Measurements from ENCODE around the gene FAM219B.

The FAM219B gene

DNA sequence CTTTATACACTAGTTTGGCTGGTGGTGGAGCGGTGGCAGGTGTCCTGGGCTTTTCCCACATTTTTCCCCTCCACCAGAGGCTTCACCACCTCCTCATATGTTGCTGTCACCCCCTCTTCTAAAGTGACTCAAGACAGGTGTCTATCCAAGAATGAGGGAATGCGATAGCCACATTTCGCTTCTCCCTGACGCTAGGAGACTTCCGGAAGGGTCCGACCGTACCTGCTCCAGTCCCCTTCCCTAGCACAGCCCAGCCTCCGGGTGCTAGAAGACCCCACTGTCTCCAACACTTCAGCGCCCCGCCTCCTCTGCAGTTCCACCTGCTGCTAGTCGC, 34.0 kb downstream of the FAM219B start:
- Histone ChIP-seq H3K36me3 (ENCODE audit: control insufficient read depth in 1 of 2, insufficient read depth in 2 of 2, low read length in 2 of 2) (peaks cover 0 to 6% of the 10 kb centered on the region in 2 donors), H3K9me3 (ENCODE audit: control insufficient read depth in 1 of 2, low read length in 2 of 2) (no peaks in the 10 kb centered on the region), H3K4me1 (ENCODE audit: control insufficient read depth in 1 of 2, insufficient read depth in 2 of 2, low read length in 2 of 2) (peaks cover 22 to 52% of the 10 kb centered on the region in 2 donors), H3K4me3 (ENCODE audit: low read depth in 1 of 2, low read length in 2 of 2) (peak overlapping the region; percentile 88 to 94), H3K27me3 (ENCODE audit: low read depth, low read length) (no peaks in the 10 kb centered on the region), H3K27ac (ENCODE audit: low read length) (peak overlapping the region; percentile 94)

- H3K36me3 ChIP-seq (ENCODE audit: control insufficient read depth in 1 of 2, insufficient read depth in 2 of 2, low read length in 2 of 2): peaks cover 0 to 6% of the 10 kb centered on the region in 2 donors
- H3K4me3 ChIP-seq (ENCODE audit: low read depth in 1 of 2, low read length in 2 of 2): peak overlapping the region in 1 of 2 donors; percentile 50
- no peaks in the 10 kb centered on the region for H3K9me3 ChIP-seq (ENCODE audit: control insufficient read depth in 1 of 2, low read length in 2 of 2)
- H3K4me1 ChIP-seq (ENCODE audit: control insufficient read depth in 1 of 2, insufficient read depth in 2 of 2, low read length in 2 of 2): peaks cover 29 to 52% of the 10 kb centered on the region in 2 donors
- no peaks in the 10 kb centered on the region for H3K27me3 ChIP-seq (ENCODE audit: low read depth, low read length)
- peak overlapping the region; percentile 88 for H3K27ac ChIP-seq (ENCODE audit: low read length)
These were observed 36.0 kb downstream of the FAM219B start for GRCh38 chr15:74870436-74871215.

- Histone ChIP-seq H3K27me3 (ENCODE audit: low read depth, low read length) (no peaks in the 10 kb centered on the region), H3K4me3 (ENCODE audit: low read depth in 1 of 2, low read length in 2 of 2) (peak overlapping the region in 1 of 2 donors; percentile 50), H3K9me3 (ENCODE audit: control insufficient read depth in 1 of 2, low read length in 2 of 2) (no peaks in the 10 kb centered on the region), H3K27ac (ENCODE audit: low read length) (peak overlapping the region; percentile 88), H3K36me3 (ENCODE audit: control insufficient read depth in 1 of 2, insufficient read depth in 2 of 2, low read length in 2 of 2) (peaks cover 0 to 6% of the 10 kb centered on the region in 2 donors), H3K4me1 (ENCODE audit: control insufficient read depth in 1 of 2, insufficient read depth in 2 of 2, low read length in 2 of 2) (peaks cover 29 to 52% of the 10 kb centered on the region in 2 donors)
These were observed 36.8 kb downstream of the FAM219B start for GRCh38 chr15:74869726-74870407.

GRCh38 chr15:74869372-74869725, 37.3 kb downstream of the FAM219B start:
- Histone ChIP-seq H3K9me3 (ENCODE audit: control insufficient read depth in 1 of 2, low read length in 2 of 2) (no peaks in the 10 kb centered on the region), H3K4me3 (ENCODE audit: low read depth in 1 of 2, low read length in 2 of 2) (peak overlapping the region in 1 of 2 donors; percentile 50), H3K27me3 (ENCODE audit: low read depth, low read length) (no peaks in the 10 kb centered on the region), H3K27ac (ENCODE audit: low read length) (peak overlapping the region; percentile 88), H3K4me1 (ENCODE audit: control insufficient read depth in 1 of 2, insufficient read depth in 2 of 2, low read length in 2 of 2) (peaks cover 29 to 52% of the 10 kb centered on the region in 2 donors), H3K36me3 (ENCODE audit: control insufficient read depth in 1 of 2, insufficient read depth in 2 of 2, low read length in 2 of 2) (peaks cover 0 to 6% of the 10 kb centered on the region in 2 donors)

DNA sequence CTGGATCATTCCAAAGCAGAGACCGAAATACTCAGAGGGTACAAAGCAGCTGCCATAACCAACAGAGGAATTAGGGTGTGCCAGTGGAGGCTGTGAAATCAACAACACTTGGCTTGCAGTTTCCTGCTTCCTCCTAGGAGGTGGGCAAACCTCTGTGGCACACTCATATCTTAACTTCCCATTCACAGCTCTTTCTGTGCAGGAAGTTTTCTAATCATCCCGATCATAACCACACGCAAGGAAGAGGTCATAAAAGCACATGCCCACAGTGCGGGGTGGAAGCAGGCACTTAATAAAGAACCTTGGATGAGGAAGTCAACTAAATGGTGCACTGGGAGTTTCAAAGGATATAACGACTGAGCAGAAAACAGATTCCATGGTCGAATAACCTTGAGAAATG, 38.6 kb downstream of the FAM219B start:
- Histone ChIP-seq H3K36me3 (ENCODE audit: control insufficient read depth in 1 of 2, insufficient read depth in 2 of 2, low read length in 2 of 2) (peaks cover 0 to 6% of the 10 kb centered on the region in 2 donors), H3K4me3 (ENCODE audit: low read depth in 1 of 2, low read length in 2 of 2) (no peak overlapping the region), H3K27ac (ENCODE audit: low read length) (peak overlapping the region; percentile 88), H3K9me3 (ENCODE audit: control insufficient read depth in 1 of 2, low read length in 2 of 2) (no peaks in the 10 kb centered on the region), H3K27me3 (ENCODE audit: low read depth, low read length) (no peaks in the 10 kb centered on the region), H3K4me1 (ENCODE audit: control insufficient read depth in 1 of 2, insufficient read depth in 2 of 2, low read length in 2 of 2) (peaks cover 29 to 48% of the 10 kb centered on the region in 2 donors)

DNA sequence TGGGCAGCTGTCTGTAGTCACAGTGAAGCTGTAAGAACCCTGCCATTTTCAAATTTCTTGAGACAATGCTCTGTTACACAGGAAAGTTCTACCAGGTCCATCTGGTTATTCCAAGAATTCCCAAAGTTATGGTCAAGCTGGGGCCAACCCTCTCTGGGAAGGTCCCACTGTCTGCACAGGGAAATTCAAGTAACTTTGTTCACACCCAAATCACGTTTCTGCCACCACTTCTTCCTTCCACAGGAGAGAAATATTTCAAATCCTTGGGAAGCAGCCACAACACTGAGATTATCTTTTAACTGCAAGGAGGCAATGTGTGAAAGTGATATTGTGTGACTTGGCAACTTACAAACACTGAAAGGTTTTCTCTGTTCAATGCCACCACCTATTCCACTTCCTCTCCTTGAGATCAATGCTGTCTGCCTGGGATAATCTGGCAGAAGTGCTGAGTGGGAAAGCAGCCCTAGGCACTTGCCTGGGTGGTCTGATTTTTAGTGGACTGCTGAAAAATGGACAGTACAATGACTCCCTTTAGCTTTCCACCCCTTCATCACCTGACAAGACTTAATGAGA, 39.1 kb downstream of the FAM219B start:
- H3K9me3 ChIP-seq (ENCODE audit: control insufficient read depth in 1 of 2, low read length in 2 of 2): no peaks in the 10 kb centered on the region
- no peak overlapping the region for H3K4me3 ChIP-seq (ENCODE audit: low read depth in 1 of 2, low read length in 2 of 2)
- peaks cover 0 to 6% of the 10 kb centered on the region in 2 donors for H3K36me3 ChIP-seq (ENCODE audit: control insufficient read depth in 1 of 2, insufficient read depth in 2 of 2, low read length in 2 of 2)
- no peaks in the 10 kb centered on the region for H3K27me3 ChIP-seq (ENCODE audit: low read depth, low read length)
- H3K4me1 ChIP-seq (ENCODE audit: control insufficient read depth in 1 of 2, insufficient read depth in 2 of 2, low read length in 2 of 2): peaks cover 29 to 48% of the 10 kb centered on the region in 2 donors
- H3K27ac ChIP-seq (ENCODE audit: low read length): peak overlapping the region; percentile 88

GRCh38 chr15:74866090-74866489, 40.6 kb downstream of the FAM219B start:
- Histone ChIP-seq H3K4me3 (ENCODE audit: low read depth in 1 of 2, low read length in 2 of 2) (no peak overlapping the region), H3K9me3 (ENCODE audit: control insufficient read depth in 1 of 2, low read length in 2 of 2) (no peaks in the 10 kb centered on the region), H3K36me3 (ENCODE audit: control insufficient read depth in 1 of 2, insufficient read depth in 2 of 2, low read length in 2 of 2) (peaks cover 0 to 6% of the 10 kb centered on the region in 2 donors), H3K27ac (ENCODE audit: low read length) (no peak overlapping the region), H3K4me1 (ENCODE audit: control insufficient read depth in 1 of 2, insufficient read depth in 2 of 2, low read length in 2 of 2) (peaks cover 29 to 34% of the 10 kb centered on the region in 2 donors), H3K27me3 (ENCODE audit: low read depth, low read length) (no peaks in the 10 kb centered on the region)

DNA sequence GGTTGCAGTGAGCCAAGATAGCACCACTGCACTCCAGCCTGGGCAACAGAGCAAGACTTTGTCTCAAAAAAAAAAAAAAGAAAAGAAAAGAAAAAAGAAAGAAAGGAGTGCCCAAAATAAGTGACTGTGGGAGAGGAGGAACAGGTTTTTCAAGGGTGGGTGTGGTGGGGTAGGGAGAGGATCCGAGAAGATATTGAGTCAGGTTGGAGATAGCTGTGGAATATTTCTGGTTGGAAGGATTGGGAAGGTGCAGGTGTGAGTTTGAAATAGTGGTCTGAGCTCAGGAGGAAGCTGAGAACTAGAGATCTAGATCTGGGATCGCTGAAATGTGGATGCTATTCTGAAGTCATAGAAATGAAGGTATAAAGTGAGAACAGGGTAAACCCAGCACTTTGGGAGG, 41.3 kb downstream of the FAM219B start:
- Histone ChIP-seq H3K27me3 (ENCODE audit: low read depth, low read length) (no peaks in the 10 kb centered on the region), H3K4me3 (ENCODE audit: low read depth in 1 of 2, low read length in 2 of 2) (no peak overlapping the region), H3K36me3 (ENCODE audit: control insufficient read depth in 1 of 2, insufficient read depth in 2 of 2, low read length in 2 of 2) (peaks cover 0 to 6% of the 10 kb centered on the region in 2 donors), H3K27ac (ENCODE audit: low read length) (no peak overlapping the region), H3K4me1 (ENCODE audit: control insufficient read depth in 1 of 2, insufficient read depth in 2 of 2, low read length in 2 of 2) (peaks cover 21 to 26% of the 10 kb centered on the region in 2 donors), H3K9me3 (ENCODE audit: control insufficient read depth in 1 of 2, low read length in 2 of 2) (no peaks in the 10 kb centered on the region)

- Histone ChIP-seq H3K4me3 (ENCODE audit: low read depth in 1 of 2, low read length in 2 of 2) (no peak overlapping the region), H3K9me3 (ENCODE audit: control insufficient read depth in 1 of 2, low read length in 2 of 2) (no peaks in the 10 kb centered on the region), H3K4me1 (ENCODE audit: control insufficient read depth in 1 of 2, insufficient read depth in 2 of 2, low read length in 2 of 2) (peaks cover 11 to 19% of the 10 kb centered on the region in 2 donors), H3K27me3 (ENCODE audit: low read depth, low read length) (no peaks in the 10 kb centered on the region), H3K36me3 (ENCODE audit: control insufficient read depth in 1 of 2, insufficient read depth in 2 of 2, low read length in 2 of 2) (peaks cover 0 to under 1% of the 10 kb centered on the region in 2 donors), H3K27ac (ENCODE audit: low read length) (no peak overlapping the region)
These were observed 42.4 kb downstream of the FAM219B start for GRCh38 chr15:74864296-74864695.

DNA sequence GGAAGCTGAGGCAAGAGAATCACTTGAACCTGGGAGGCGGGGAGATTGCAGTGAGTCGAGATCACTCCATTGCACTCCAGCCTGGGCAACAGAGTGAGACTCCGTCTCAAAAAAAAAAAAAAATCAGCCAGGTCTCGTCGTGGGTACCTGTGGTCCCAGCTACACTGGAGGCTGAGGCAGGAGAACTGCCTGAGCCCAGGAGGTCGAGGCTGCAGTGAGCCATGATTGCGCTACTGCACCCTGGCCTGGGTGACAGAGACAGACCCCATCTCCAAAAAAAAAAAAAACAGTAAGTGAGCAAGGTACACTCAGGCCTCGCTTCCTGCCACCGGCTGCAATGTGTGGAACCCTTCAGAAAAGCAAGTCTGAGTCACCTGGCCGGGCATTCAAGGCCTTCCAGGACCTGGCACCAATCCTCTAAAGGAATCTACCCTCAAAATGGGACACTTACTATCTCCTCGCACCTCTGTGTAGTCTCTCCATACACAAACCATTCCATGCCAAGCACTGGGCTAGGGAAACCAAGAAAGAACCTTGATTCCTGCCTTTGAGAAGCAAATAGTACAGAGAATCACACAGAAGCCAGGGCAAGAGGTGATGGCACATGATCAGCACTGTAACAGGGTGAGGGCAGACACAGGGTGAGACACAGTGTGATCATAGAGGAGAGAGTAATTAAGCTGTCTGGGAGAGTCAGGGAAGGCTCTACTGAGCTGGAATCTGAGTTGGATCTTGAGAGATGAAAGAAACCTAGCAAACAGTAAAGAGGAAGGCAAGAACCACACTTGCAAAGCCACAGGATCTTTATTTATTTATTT, 43.2 kb downstream of the FAM219B start:
- Histone ChIP-seq H3K4me3 (ENCODE audit: low read depth in 1 of 2, low read length in 2 of 2) (no peak overlapping the region), H3K4me1 (ENCODE audit: control insufficient read depth in 1 of 2, insufficient read depth in 2 of 2, low read length in 2 of 2) (peaks cover 10 to 19% of the 10 kb centered on the region in 2 donors), H3K9me3 (ENCODE audit: control insufficient read depth in 1 of 2, low read length in 2 of 2) (no peaks in the 10 kb centered on the region), H3K36me3 (ENCODE audit: control insufficient read depth in 1 of 2, insufficient read depth in 2 of 2, low read length in 2 of 2) (no peaks in the 10 kb centered on the region), H3K27me3 (ENCODE audit: low read depth, low read length) (no peaks in the 10 kb centered on the region), H3K27ac (ENCODE audit: low read length) (peak overlapping the region; percentile 62)

GRCh38 chr15:74858369-74858740, 48.3 kb downstream of the FAM219B start:
- Histone ChIP-seq H3K9me3 (ENCODE audit: control insufficient read depth in 1 of 2, low read length in 2 of 2) (no peaks in the 10 kb centered on the region), H3K36me3 (ENCODE audit: control insufficient read depth in 1 of 2, insufficient read depth in 2 of 2, low read length in 2 of 2) (peaks cover 5 to 10% of the 10 kb centered on the region in 2 donors), H3K4me3 (ENCODE audit: low read depth in 1 of 2, low read length in 2 of 2) (no peak overlapping the region), H3K27me3 (ENCODE audit: low read depth, low read length) (no peaks in the 10 kb centered on the region), H3K4me1 (ENCODE audit: control insufficient read depth in 1 of 2, insufficient read depth in 2 of 2, low read length in 2 of 2) (peaks cover 5 to 27% of the 10 kb centered on the region in 2 donors), H3K27ac (ENCODE audit: low read length) (no peak overlapping the region)
